Measurements from ENCODE around the gene ZNF148.
"Not testable (repeated sequence)": the region's sequence is repeated elsewhere in the genome, so short reads cannot be mapped to it uniquely, and the experiment has no call there.

The ZNF148 gene

GRCh38 chr3:125374996-125375941 is at the start of gene ZNF148:
TSS of gene ZNF148 (minus strand) at chr3:125375325. CDS start at chr3:125313640, 61,685 bp downstream.
- peak; percentile 94 for DNase-seq (ENCODE audit: low spot score)

GRCh38 chr3:125418306-125418705 is 43.2 kb upstream of the ZNF148 start:
- no peak for DNase-seq (ENCODE audit: low spot score)

GRCh38 chr3:125416235-125416634 is 41.1 kb upstream of the ZNF148 start:
- DNase-seq (ENCODE audit: low spot score), result no peak

GRCh38 chr3:125414669-125415068 is 39.5 kb upstream of the ZNF148 start:
- no peak for DNase-seq (ENCODE audit: low spot score)

- DNase-seq (ENCODE audit: low spot score), result no peak
These were observed 35.8 kb upstream of the ZNF148 start for GRCh38 chr3:125410922-125411321.

- DNase-seq (ENCODE audit: low spot score), result no peak
These were observed 30.9 kb upstream of the ZNF148 start for GRCh38 chr3:125406070-125406469.

- DNase-seq (ENCODE audit: low spot score), result not testable (repeated sequence)
These were observed 30.4 kb upstream of the ZNF148 start for GRCh38 chr3:125405515-125405914.

- peak; percentile 64 for DNase-seq (ENCODE audit: low spot score)
These were observed 28.7 kb upstream of the ZNF148 start for GRCh38 chr3:125403789-125404188.

- DNase-seq (ENCODE audit: low spot score), result no peak
These were observed 27.5 kb upstream of the ZNF148 start for GRCh38 chr3:125402639-125403038.

- DNase-seq (ENCODE audit: low spot score), result peak; percentile 64
These were observed 26.3 kb upstream of the ZNF148 start for GRCh38 chr3:125401402-125401801.

- no peak for DNase-seq (ENCODE audit: low spot score)
These were observed 23.8 kb upstream of the ZNF148 start for GRCh38 chr3:125398952-125399351.

GRCh38 chr3:125395091-125395490 is 20.0 kb upstream of the ZNF148 start:
- no peak for DNase-seq (ENCODE audit: low spot score)

- no peak for DNase-seq (ENCODE audit: low spot score)
These were observed 19.3 kb upstream of the ZNF148 start for GRCh38 chr3:125394406-125394805.

GRCh38 chr3:125389282-125389681 is 14.2 kb upstream of the ZNF148 start:
- DNase-seq (ENCODE audit: low spot score), result no peak

- not testable (repeated sequence) for DNase-seq (ENCODE audit: low spot score)
These were observed 13.2 kb upstream of the ZNF148 start for GRCh38 chr3:125388369-125388768.

GRCh38 chr3:125386811-125387210 is 11.7 kb upstream of the ZNF148 start:
- DNase-seq (ENCODE audit: low spot score), result peak; percentile 40

- DNase-seq (ENCODE audit: low spot score), result no peak
These were observed 8.6 kb upstream of the ZNF148 start for GRCh38 chr3:125383744-125384143.

GRCh38 chr3:125382298-125382697 is 7.2 kb upstream of the ZNF148 start:
- DNase-seq (ENCODE audit: low spot score), result no peak

- peak; percentile 59 for DNase-seq (ENCODE audit: low spot score)
These were observed 6.6 kb upstream of the ZNF148 start for GRCh38 chr3:125381743-125382142.

GRCh38 chr3:125381314-125381713 is 6.2 kb upstream of the ZNF148 start:
- DNase-seq (ENCODE audit: low spot score), result peak; percentile 41

- DNase-seq (ENCODE audit: low spot score), result no peak
These were observed 4.4 kb upstream of the ZNF148 start for GRCh38 chr3:125379483-125379882.

- no peak for DNase-seq (ENCODE audit: low spot score)
These were observed 3.6 kb upstream of the ZNF148 start for GRCh38 chr3:125378762-125379161.

- DNase-seq (ENCODE audit: low spot score), result no peak
These were observed 990 bp upstream of the ZNF148 start for GRCh38 chr3:125375950-125376679.
